ENCODE measurements around the gene POLR2H.

Gene POLR2H

GRCh38 chr3:184387174-184387714, 25.7 kb downstream of the POLR2H start:
- DNase-seq (ENCODE audit: extremely low read depth, low read depth) = no peak
- no peak overlapping the region for H3K4me3 ChIP-seq (replicated peaks; ENCODE audit: low read depth, low read length)
- no peak for TF ChIP-seq CTCF (IDR thresholded peaks at IDR 0.05; ENCODE audit: low read depth, low read length, missing control alignments)

GRCh38 chr3:184388164-184388935, 26.8 kb downstream of the POLR2H start:
- TF ChIP-seq CTCF (IDR thresholded peaks at IDR 0.05; ENCODE audit: low read depth, low read length, missing control alignments) = no peak
- H3K4me3 ChIP-seq (replicated peaks; ENCODE audit: low read depth, low read length) = no peak overlapping the region
- no peak for DNase-seq (ENCODE audit: extremely low read depth, low read depth)

- no peak for TF ChIP-seq CTCF (IDR thresholded peaks at IDR 0.05; ENCODE audit: low read depth, low read length, missing control alignments)
- no peak overlapping the region for H3K4me3 ChIP-seq (replicated peaks; ENCODE audit: low read depth, low read length)
- DNase-seq (ENCODE audit: extremely low read depth, low read depth) = no peak
Measured at GRCh38 chr3:184388936-184389230, 27.4 kb downstream of the POLR2H start.

GRCh38 chr3:184389384-184389783, 27.9 kb downstream of the POLR2H start:
- no peak for TF ChIP-seq CTCF (IDR thresholded peaks at IDR 0.05; ENCODE audit: low read depth, low read length, missing control alignments)
- no peak for DNase-seq (ENCODE audit: extremely low read depth, low read depth)
- no peak overlapping the region for H3K4me3 ChIP-seq (replicated peaks; ENCODE audit: low read depth, low read length)

GRCh38 chr3:184389935-184390528, 28.5 kb downstream of the POLR2H start:
- no peak for TF ChIP-seq CTCF (IDR thresholded peaks at IDR 0.05; ENCODE audit: low read depth, low read length, missing control alignments)
- DNase-seq (ENCODE audit: extremely low read depth, low read depth) = no peak
- no peak overlapping the region for H3K4me3 ChIP-seq (replicated peaks; ENCODE audit: low read depth, low read length)

- DNase-seq (ENCODE audit: extremely low read depth, low read depth) = no peak
- no peak overlapping the region for H3K4me3 ChIP-seq (replicated peaks; ENCODE audit: low read depth, low read length)
- no peak for TF ChIP-seq CTCF (IDR thresholded peaks at IDR 0.05; ENCODE audit: low read depth, low read length, missing control alignments)
Measured at GRCh38 chr3:184391266-184391665, 29.8 kb downstream of the POLR2H start.

Measured in HFF-Myc (cell line).